GM12875 (cell line): ENCODE results near the gene APOBEC3H.
A peak's percentile ranks its signal among the peaks of the same experiment; 100 is the strongest.
"Not testable (repeated sequence)": the region's sequence is repeated elsewhere in the genome, so short reads cannot be mapped to it uniquely, and the experiment has no call there.

Experiments
- H3K4me3 ChIP-seq: one replicate; pipeline ENCODE4 v1.5.1; 2011; ENCODE audit warnings: low read depth, low read length, control low read depth
- TF ChIP-seq, protein P1 (sequence below): IDR thresholded peaks from 2 replicates; pipeline ENCODE4 v1.5.1; 2011; ENCODE audit warnings: low read depth, mild to moderate bottlenecking, control low read depth, inconsistent platforms, low read length, moderate library complexity, borderline replicate concordance; ENCODE audit not compliant: insufficient read depth

The APOBEC3H gene

DNA sequence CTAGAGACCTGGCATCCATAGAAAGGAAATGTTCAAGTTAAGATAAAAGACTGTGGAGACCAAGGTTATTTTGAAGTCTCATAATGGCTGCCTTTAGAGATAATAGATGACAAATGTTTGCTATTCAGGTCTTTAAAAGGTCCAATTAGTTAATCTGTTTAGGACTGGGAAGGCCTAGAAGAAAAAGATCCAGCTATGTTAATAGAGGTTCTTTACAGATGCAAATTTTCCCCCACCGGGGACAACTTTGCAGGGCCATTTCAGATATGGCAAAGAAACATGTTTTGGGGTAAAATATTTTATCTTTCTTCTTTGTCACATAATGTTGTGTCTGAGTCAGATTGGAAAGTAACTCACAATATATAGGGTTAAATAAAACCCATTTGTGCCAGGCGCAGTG, 23.1 kb upstream of the APOBEC3H start:
- no peak overlapping the region for H3K4me3 ChIP-seq
- TF ChIP-seq, protein P1, sequence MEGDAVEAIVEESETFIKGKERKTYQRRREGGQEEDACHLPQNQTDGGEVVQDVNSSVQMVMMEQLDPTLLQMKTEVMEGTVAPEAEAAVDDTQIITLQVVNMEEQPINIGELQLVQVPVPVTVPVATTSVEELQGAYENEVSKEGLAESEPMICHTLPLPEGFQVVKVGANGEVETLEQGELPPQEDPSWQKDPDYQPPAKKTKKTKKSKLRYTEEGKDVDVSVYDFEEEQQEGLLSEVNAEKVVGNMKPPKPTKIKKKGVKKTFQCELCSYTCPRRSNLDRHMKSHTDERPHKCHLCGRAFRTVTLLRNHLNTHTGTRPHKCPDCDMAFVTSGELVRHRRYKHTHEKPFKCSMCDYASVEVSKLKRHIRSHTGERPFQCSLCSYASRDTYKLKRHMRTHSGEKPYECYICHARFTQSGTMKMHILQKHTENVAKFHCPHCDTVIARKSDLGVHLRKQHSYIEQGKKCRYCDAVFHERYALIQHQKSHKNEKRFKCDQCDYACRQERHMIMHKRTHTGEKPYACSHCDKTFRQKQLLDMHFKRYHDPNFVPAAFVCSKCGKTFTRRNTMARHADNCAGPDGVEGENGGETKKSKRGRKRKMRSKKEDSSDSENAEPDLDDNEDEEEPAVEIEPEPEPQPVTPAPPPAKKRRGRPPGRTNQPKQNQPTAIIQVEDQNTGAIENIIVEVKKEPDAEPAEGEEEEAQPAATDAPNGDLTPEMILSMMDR = no peak

- peak overlapping the region; percentile 21 for H3K4me3 ChIP-seq
These were observed 20.7 kb upstream of the APOBEC3H start for GRCh38 chr22:39076155-39077025.

- H3K4me3 ChIP-seq = peak within 1 kb of the TSS; percentile 76
These were observed 19.8 kb upstream of the APOBEC3H start, which contains the start of gene APOBEC3G for GRCh38 chr22:39077026-39077840. TSS of gene APOBEC3G (plus strand) at chr22:39077275. CDS start at chr22:39077362, 87 bp downstream.

DNA sequence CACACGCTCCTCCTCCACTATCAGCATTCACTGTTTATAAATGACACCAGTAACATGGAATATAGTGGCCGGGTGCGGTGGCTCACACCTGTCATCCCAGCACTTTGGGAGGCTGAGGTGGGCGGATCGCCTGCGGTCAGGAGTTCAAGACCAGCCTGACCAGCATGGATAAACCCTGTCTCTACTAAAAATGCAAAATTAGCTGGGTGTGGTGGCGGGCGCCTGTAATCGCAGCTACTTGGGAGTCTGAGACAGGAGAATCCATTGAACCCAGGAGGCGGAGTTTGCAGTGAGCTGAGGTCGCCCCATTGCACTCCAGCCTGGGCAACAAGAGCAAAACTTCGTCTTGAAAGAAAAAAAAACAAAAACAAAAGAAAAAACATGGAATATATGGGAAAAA, 19.1 kb upstream of the APOBEC3H start:
- peak overlapping the region; percentile 76 for H3K4me3 ChIP-seq

DNA sequence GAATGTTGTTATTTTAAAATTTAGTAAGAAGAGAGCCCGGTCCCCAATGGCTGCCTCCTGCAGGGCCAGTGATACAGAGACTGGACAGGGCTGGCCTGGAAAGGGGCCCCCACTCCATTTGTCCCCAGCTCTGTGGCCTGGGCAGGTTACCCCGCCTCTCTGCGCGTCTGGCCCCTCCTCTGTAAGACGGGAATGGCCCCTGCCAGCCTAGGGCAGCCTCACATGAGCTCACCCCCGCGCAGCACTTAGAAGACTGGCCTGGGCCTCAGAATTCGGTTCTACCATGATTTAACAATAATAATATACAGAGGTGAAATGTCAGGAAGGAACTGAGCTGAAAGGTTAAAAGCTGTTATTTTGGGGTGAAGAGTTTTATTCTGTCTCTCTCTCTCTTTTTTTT, 18.7 kb upstream of the APOBEC3H start:
- TF ChIP-seq, protein P1 = no peak
- peak overlapping the region; percentile 76 for H3K4me3 ChIP-seq

- H3K4me3 ChIP-seq = not testable (repeated sequence)
These were observed 17.9 kb upstream of the APOBEC3H start for GRCh38 chr22:39079054-39079637.

GRCh38 chr22:39080052-39080762, 16.8 kb upstream of the APOBEC3H start:
- TF ChIP-seq, protein P1 = no peak
- peak overlapping the region; percentile 11 for H3K4me3 ChIP-seq

- no peak overlapping the region for H3K4me3 ChIP-seq
- TF ChIP-seq, protein P1 = no peak
These were observed 16.0 kb upstream of the APOBEC3H start for GRCh38 chr22:39081016-39081415.
